Posterior vena cava (tissue), 2 donors: ENCODE measurements around the gene UMODL1. TPM values are rescaled to one million over a fixed set of nuclear protein-coding genes. Genes with fewer than 3 reads are reported as not detected.
"Not testable (repeated sequence)": the region's sequence is repeated elsewhere in the genome, so short reads cannot be mapped to it uniquely, and the experiment has no call there.

Experiments used
- DNase-seq: peaks from one replicate; pipeline ENCODE4 v3.0.0-alpha.2; 2020; ENCODE audit warnings: low spot score
- intact Hi-C, 2 donors: fragments of 100-400 bp; cut with DNase I; formaldehyde crosslinking; loops; one replicate each; pipeline versions ENCODE4 v1.14.1 to v1.14.2; 2022 to 2023
- total RNA-seq, 2 donors: library from RNA; stranded (reverse); fragmentation: NEBNext Ultra II Directional; extraction: Animal tissue kit (Norgen Biotek cat#: 25700); gene quantifications; one replicate each; pipeline ENCODE4 v1.2.1, GENCODE V29; 2021
- donor health status: DM: yes; HTN: yes; CAD: no.
- donor health status: DM: yes; HTN: yes; CAD: no.

UMODL1 gene
- total RNA-seq, 2 donors from 2014 or later = not detected

GRCh38 chr21:42073145-42074099 is 2.3 kb downstream of the UMODL1 start:
- peak; percentile 63 for DNase-seq
- intact Hi-C loops = no loop called here

DNA sequence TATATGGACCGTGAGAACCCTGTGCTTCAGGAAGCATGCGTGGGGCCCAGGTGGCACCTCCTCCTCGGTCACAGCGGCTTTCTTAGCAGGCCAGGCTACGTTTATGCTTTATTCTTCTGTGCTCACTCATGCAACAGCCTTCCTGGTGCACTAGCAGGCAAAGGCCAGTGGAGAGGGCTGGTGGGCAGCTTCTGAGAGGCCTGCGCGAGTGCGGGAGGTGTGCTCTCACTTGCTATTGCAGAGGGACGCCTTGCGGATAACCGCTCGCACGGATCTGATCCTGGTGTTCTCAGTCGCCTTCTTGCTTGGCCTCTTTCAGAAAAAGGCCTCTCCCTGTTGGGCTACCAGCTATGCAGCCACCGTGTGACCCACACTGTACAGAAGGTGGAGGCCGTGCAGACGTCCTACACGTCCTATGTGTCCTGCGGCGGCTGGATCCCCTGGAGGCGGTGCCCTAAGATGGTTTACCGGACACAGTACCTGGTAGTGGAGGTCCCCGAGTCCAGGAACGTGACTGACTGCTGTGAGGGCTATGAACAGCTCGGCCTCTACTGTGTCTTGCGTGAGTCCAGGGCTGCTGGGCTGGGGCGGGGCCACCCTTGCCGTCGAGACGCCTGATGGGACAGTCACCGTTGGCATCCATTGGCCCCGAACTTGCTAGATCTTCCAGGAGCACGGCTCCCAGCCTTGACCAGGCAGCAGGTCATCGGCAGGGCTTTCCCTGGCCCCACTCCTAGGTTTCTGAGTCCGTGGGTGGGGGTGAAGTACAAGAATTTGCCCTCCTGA is 4.8 kb downstream of the UMODL1 start:
- intact Hi-C loops = loop anchor here in 1 of 2 donors (1.0 kb wide), 1 partner anchor 22 kb away; no protein-coding TSS in a partner anchor
- peak; percentile 52 for DNase-seq

DNA sequence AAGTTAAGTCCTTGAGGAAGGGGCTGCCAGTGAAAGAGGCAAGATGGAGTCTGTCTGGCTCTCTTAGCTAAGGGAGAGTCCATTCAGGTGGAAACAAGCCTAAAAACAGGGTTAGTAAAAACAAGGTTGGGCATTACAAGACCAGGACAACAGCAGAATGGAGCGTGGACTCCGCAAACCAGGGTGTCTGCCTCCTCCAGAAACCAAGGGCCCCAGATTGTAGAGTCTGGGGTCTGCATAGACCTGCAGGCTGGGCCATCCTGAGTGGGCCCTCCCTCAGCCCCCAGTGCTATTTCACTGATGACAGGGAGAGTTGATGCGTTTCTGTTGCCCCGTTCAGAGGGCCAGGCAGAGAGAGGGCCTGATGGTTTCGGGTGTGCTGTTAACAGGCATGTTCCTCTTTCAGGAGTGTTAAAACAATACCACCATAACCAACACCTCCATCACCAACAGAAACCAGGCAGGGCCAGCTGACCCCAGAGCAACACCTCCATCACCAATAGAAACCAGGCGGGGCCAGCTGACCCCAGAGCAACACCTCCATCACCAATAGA is 6.6 kb downstream of the UMODL1 start:
- intact Hi-C loops, DNase-seq: not testable (repeated sequence)

GRCh38 chr21:42078247-42079007 is 7.3 kb downstream of the UMODL1 start:
- intact Hi-C loops, DNase-seq: not testable (repeated sequence)

DNA sequence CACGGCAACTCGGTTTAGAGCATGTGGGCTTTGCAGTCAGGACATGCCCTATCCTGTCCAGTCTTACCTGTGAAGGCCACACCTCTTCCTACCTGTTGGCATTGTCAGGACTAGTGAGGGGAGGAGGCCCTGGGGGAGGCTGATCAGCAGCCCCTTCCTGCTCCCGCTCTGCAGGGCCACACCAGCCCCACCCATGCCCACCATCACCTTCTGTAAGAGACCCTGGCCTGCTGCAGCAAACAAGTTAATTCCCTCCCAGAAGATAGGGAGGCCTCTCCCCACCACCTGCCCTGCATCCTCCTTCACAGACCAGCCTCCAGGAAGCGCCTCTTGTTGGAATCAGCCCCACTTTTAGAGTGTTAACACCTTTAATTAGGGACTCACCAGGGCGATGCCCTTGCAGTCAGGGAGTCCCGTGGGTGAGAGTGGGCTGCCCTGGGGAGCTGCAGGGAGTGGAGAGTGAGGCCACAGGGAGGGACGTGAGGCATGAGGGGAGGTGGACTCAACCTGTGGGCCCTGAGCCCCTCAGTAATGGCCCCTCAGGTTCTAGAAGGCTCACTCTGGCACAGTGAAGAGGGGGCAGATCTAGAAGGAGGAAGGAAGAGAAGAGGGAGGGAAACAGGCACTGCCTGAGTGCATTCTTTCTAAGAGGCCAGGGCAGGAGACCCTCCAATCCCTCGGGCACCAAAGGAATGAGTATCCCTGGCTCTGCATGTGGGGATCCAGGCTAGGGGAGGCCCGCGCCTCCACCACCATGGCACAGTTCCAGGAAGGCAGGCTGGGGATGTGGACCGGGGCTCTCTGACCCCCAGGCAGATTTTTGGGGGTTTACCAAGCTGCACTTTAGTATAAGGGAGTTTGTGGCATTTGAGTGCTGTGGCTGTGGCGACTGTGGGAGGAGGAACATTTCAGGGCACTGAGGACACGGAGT is 8.2 kb downstream of the UMODL1 start:
- DNase-seq = no peak
- intact Hi-C loops = no loop called here

GRCh38 chr21:42079939-42080787 is 9.0 kb downstream of the UMODL1 start:
- DNase-seq = no peak
- intact Hi-C loops = no loop called here

- DNase-seq = no peak
- intact Hi-C loops = no loop called here
Measured at GRCh38 chr21:42080788-42081083, 9.6 kb downstream of the UMODL1 start.

GRCh38 chr21:42081138-42081537 is 10.0 kb downstream of the UMODL1 start:
- no peak for DNase-seq
- intact Hi-C loops = no loop called here

GRCh38 chr21:42081931-42082381 is 10.8 kb downstream of the UMODL1 start:
- peak; percentile 77 for DNase-seq
- intact Hi-C loops = no loop called here

GRCh38 chr21:42082501-42083360 is 11.6 kb downstream of the UMODL1 start:
- DNase-seq = peak; percentile 58
- intact Hi-C loops = no loop called here

GRCh38 chr21:42083361-42083690 is 12.2 kb downstream of the UMODL1 start:
- no peak for DNase-seq
- intact Hi-C loops = no loop called here

DNA sequence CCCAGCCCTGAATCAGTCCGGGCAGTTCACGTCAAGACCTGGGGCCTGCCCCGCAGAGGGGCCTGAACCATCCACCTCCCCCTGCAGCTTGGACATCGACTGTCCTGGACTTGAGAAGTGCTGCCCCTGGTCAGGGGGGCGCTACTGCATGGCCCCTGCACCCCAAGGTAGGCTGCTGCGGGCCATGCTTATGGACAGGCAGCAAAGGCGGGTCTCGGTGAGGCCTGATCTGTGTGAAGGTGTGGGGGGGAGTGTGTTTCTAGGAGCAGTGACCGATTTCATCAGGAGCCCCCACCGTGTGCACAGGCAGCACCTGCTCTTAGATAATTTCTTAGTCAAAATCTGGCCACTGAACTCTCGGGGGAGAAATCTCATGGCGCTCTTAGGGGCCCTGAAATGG is 13.0 kb downstream of the UMODL1 start:
- intact Hi-C loops = no loop called here
- peak; percentile 62 for DNase-seq

- intact Hi-C loops = no loop called here
- DNase-seq = peak; percentile 73
Measured at GRCh38 chr21:42085246-42086077, 14.3 kb downstream of the UMODL1 start.

- DNase-seq = peak; percentile 77
- intact Hi-C loops = no loop called here
Measured at GRCh38 chr21:42086969-42087368, 15.9 kb downstream of the UMODL1 start.

- DNase-seq = no peak
- intact Hi-C loops = no loop called here
Measured at GRCh38 chr21:42088148-42088547, 17.0 kb downstream of the UMODL1 start.

- intact Hi-C loops = no loop called here
- no peak for DNase-seq
Measured at GRCh38 chr21:42088658-42089057, 17.5 kb downstream of the UMODL1 start.
